Measurements from ENCODE around the gene RERE.

GRCh38 chr1:8314346-8315280 is 502.8 kb downstream of the RERE start:
- TF ChIP-seq CTCF (conservative IDR thresholded peaks at IDR 0.05): peak; percentile 83
- no peak for TF ChIP-seq EZH2 (IDR thresholded peaks at IDR 0.05; ENCODE audit: low read depth)

Data from PC-9 (cell line).